Activated CD8-positive, alpha-beta memory T cell treated with anti-CD3 and anti-CD28 coated beads, Interleukin-2, amount 50 U/mL, for 24 hours (primary cell): Measurements from ENCODE around the gene GRK2.
"Not testable (repeated sequence)": the region's sequence is repeated elsewhere in the genome, so short reads cannot be mapped to it uniquely, and the experiment has no call there.

Source experiments
- DNase-seq: peaks from one replicate; pipeline ENCODE4 v3.0.0-alpha.2; 2020; ENCODE audit errors: extremely low read depth

Gene GRK2

DNA sequence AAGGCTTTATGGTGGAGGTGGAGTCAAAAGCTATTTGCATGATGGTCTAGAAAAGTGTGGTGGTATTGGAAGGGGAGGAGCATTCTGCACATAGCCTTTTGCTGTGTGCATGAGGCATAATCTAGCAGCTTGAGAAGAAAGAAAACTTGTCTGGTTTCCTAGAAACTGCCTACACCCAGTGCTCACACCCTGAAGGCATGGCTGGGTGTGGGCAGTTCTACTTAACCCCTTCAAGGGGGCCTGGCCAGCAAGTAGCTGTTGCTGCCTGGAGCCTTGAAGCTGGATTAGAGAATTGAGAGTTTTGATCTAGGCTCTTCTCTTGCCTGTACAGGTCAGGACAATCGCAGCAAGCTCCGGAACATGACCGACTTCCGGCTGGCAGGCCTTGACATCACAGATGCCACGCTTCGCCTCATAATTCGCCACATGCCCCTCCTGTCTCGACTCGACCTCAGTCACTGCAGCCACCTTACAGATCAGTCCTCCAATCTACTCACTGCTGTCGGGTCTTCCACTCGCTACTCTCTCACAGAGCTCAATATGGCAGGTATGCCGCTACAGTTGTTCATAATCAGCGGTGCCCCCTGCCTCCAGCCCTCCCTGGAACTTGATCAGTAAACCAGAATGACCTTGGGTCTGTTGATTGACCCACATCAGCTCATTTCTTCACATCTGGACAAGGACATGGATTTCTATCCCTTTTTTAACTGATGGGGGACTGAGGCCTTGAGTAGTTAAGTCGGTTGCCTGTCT is 12.2 kb upstream of the GRK2 start:
- DNase-seq, result no peak

DNA sequence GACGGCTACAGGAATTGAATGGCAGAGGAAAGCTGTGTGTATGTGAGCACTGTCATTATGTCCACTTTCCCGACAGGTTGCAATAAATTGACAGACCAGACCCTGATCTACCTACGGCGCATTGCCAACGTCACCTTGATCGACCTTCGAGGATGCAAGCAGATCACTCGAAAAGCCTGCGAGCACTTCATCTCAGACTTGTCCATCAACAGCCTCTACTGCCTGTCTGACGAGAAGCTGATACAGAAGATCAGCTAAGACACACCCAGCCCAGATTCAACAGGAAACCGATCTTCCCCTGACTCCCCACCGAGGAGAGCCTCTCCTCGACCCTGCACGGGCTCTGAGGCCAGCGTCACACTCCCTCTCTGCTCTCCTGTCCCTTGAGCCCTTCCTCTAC is 11.5 kb upstream of the GRK2 start:
- no peak for DNase-seq

DNA sequence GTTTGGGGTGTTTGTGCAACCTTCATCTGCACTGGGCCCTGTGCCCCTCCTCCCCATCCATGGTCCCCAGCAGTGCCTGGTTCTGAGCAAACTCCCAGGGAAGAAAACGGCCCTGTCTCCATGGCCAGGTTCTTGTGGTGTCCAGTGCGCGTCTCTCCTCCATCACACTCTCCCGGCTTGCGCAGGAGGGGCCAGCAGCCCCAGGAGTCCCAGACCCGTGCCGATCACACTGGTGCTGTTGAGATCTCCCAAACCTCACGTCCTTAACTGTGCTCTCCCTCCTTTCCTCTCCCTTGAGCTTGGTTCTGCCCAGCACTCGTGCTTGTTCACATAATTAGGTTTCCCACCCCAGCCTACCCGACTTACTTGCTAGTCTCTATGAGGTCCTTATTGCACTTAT is 10.9 kb upstream of the GRK2 start:
- no peak for DNase-seq

DNA sequence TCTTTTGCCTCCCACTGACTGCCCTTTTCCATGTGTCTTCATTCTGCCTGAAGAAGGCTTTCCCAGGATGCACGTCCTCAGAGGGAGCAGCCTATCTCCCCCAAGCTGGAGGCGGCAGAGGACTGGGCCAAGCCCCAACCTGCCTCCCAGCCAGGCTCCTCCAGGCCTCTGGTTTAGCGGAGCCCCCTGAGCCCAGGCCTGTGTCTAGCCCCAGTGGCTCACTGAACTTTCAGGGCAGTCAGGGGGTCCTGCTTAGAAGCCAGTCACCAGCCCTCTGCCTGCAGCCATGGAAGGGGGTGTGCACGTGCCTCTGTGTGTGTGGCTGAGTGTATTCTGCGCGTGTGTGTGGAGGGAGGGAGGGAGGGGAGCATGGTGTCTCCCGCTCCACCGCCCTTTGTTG is 10.4 kb upstream of the GRK2 start:
- DNase-seq, result no peak

DNA sequence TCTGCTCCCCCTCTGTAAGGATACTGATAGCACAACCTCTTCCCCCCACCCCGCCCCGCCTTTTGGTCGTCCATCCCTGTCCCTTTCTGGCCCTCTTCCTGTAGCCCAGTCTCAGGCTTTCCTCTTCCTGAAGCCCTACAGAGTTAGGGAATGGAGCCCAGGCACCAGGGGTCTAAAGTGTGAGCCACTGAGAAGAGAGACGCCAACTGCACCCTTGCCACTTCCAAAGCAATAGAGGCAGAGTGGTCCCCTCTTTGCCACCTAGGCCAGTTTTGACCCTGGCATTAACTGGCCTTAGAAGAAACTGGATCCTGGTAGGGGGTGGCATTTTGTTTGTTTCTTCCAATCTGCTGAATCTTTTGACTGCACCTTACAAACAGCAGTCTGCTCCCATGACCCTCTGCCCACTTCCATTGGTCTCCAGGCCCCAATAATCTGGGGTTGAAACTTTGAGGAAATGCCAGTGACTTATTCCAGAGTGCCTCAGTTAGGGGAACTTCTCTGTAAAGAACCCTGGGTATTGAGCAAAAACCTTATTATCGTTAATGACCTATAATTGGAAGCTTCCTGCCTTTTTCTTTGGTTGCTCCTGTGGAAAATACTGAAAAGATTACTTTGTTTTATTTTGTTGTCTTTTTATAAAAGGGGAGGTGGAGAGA is 9.7 kb upstream of the GRK2 start:
- no peak for DNase-seq

DNA sequence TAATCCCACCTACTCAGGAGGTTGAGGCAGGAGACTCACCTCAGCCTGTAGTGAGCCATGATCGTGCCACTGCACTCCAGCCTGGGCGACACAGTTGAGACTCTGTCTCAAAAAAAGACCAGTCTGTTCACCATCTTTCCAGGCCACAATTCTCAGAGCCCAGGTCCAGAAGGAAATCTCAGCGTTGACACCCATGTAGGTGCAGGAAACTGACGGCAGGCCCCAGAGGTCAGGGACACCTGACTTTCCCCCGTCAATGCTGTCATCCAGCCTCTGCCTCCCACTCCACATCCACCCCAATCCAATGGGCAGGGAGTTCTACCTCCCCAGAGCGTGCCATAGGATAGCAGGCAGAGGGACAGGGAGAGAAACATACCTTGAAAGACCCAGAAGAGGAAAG is 5.9 kb upstream of the GRK2 start:
- no peak for DNase-seq

DNA sequence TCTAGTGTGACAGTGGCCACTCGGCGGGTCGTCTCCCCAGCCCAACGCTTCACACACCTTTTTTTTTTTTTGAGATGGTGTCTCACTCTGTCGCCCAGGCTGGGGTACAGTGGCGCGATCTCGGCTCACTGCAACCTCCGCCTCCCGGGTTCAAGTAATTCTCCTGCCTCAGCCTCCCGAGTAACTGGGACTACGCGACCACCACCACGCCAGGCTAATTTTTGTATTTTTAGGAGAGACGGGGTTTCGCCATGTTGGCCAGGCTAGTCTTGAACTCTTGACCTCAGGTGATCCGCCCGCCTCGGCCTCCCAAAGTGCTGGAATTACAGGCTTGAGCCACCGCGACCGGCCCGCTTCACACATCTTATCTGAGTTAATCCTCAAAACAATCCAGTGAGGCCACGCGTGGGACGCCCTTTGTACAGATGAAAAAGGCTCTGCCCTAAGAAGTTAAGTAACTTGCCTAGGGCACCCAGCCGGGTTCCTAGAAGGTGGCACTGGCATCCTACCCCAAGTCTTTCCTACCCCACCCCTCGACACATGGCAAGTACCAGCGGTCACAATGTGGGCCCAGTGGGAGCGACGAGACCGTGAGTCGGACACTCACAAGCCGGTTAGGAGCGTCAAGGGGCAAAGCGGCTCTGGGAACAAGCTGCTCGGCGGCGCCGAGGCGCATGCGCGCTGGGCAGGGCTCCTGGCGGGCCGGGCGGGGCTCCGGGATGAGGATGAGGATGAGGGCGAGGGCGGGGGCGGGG is 5.2 kb upstream of the GRK2 start:
- not testable (repeated sequence) for DNase-seq

DNA sequence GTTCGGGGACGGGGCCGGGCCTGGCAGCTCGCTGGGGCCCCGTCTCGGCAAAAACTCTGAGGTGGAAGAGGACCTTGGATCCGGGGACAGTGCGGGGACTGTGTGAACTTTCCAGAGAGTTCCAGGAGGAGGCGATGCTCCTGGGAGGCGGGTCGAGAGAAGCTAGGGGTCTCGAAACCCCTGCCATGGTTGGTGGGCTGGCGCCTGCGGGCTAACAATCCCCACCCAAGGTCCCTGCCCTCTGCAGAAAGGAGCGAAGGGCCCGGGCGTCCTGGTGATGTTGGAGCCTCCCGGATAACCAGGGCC is 4.7 kb upstream of the GRK2 start:
- no peak for DNase-seq

DNA sequence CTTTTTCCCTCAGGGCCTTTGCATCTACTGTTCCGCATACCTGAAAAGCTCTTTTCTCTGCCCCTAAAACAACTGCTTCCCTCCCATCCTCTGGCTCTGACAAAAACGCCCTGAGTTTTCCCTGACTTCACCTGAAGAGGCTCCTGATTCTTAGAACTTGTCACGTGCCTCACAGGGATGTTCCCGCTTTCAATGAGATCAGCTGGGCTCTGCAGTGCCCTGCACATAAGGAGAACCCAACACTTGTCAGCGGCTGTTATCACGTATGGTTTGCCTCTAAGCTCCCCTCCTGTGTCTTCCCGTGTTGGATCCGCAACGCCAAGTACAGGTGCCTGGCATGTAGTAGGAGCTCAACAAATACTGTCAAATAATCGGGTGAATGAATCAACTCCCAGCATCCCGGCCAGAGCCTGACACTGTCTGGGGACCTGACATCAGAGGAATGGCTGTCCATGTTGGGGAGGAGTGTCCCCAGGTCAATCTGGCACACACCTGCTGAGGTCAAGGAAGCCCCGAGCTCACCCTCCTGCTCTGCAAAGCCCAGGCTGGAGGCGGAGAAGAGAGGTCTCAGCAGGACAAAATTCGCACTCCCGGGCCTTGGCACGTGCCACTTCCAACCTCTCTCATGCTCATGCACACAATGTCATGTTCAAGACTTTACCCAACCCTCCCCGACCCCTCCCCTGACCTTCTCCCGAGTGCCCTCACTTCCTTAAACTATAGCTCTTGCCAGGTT is 4.2 kb upstream of the GRK2 start:
- DNase-seq, result no peak

DNA sequence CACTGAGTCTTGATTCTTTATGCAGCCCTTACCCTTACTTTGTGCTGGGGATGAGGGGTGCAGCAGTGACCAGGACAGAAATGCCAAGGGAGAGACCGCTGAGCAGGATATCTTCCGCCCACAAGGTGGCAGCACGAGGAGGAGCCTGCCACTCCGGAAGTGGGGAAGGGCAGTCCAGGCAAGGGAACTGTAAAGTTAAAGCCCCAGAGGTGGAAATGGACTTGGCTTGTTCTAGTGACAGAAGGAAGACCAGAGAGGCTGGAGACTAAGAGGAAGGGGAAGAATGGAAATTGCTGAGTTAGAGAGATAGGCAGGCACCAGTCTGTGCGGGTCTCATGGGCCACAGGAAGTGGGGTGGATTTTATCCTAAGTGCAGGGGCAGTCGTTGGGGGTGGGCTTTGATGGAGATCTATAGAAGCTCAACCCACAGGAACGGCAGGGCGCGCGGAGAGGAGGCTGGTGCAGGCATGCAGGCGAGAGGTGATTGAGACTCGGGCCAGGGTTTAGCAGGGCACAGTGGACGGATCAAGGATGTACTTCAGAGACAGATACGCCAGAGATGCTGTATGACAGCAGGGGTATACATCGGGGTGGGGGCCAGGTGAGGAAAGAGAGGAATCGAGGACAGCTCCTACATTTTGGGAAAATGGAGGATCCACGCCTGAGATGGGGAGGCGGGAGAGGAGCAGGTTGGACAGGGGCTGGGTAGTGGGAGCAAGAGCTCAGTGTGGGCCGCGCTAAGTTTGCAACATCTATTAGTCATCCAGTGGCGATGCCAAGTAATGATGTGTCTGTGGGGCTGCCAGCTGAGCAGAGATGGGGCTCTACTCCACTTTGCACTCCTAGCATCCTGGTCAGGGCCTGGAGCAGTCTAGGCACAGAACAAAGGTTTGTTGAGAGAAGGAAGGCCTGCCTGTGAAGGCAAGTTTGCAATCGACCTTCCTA is 3.3 kb upstream of the GRK2 start:
- no peak for DNase-seq

DNA sequence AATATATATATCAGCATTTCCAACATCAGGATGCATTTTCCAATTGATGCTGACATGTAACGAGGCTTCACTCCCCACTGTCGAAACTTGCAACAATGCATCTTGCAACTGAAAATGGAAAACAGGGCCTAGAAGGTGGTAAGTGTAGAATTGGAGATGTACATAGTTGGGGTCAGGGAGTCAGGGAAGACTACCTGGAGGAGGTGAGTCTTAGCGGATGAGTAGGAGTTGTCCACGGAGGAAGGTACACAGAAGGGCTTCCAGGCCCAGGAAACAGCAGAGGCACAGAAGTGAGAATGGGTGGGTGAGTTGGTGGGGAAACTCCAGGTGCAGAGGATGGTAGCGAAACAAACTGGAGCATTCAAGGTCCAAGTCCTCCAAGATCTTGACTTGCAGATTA is 2.0 kb upstream of the GRK2 start:
- DNase-seq, result no peak

DNA sequence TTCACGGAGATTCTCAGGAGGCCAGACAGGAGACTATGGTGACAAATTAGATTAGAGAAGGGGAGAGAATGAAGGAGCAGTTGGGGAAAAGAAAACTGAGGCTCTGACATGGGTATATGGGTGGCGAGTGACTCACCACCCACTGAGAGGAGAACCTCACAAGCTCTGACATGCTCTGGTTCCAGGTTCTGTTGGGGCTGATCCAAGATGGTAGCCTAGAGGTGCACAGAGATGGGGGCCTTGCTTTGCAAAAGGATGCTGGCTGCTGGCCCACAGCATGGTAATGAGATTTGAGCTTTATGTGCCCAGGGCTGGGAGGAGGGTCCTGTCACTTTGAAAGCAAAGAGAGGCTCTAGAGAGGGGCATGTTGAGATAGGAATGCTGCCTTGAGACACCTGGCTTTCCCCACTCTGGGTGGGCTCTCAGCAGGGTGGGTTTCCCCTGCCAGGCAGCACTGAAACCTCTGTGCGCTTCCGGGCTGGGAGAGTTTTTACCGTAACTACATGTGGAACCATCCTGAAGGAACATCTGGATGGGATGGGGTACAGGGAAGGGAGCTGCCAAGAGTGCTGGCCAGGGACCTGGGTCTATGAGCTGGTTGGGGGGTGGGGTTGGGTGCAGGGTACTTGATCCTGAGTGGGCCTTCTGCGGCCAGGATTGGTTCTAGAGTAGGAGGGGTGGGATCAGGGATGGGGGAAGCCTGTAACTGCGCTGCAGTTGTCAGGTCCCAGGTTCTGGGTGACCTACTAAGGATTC is 1.2 kb upstream of the GRK2 start:
- no peak for DNase-seq

DNA sequence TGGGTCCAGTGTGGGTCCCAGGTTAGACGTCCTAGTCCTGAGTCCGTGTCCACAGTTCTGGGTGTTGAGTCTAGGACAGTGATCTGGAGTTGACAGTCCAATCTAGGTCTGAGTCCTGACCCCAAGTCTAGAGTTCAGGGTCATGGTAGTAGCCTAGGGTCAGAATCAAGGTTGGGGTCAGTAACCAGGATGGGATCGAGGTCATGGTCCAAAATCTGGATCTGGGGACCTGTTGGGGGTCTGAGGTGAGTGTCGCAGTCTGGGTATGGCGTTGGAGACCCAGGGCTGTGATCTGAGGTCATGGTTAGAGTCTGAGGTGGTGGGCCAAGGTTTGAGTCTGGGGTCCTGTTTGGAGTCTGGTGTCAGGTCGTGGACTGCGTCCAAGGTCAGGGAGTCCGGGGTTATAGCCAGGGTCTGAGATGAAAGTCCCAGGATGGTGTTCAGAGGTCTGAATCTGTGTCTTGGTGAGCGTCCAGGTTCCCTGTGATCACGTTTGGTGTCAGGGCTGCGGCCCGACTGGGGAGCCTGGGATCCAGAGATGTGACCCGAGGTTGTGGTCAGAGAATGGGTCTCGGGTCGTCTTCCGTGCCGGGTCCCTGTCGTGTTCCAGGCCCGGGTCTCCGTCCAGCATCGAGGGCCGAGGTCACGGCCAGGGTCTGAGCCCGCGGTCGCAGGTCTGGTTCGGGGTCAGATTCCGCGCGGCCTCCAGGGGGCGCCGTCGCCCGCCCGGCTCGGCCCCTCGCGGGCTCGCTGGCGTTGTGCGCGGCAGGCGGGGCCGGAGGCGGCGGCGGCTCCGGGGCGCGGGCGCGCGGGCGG is 432 bp upstream of the GRK2 start:
- DNase-seq, result no peak

DNA sequence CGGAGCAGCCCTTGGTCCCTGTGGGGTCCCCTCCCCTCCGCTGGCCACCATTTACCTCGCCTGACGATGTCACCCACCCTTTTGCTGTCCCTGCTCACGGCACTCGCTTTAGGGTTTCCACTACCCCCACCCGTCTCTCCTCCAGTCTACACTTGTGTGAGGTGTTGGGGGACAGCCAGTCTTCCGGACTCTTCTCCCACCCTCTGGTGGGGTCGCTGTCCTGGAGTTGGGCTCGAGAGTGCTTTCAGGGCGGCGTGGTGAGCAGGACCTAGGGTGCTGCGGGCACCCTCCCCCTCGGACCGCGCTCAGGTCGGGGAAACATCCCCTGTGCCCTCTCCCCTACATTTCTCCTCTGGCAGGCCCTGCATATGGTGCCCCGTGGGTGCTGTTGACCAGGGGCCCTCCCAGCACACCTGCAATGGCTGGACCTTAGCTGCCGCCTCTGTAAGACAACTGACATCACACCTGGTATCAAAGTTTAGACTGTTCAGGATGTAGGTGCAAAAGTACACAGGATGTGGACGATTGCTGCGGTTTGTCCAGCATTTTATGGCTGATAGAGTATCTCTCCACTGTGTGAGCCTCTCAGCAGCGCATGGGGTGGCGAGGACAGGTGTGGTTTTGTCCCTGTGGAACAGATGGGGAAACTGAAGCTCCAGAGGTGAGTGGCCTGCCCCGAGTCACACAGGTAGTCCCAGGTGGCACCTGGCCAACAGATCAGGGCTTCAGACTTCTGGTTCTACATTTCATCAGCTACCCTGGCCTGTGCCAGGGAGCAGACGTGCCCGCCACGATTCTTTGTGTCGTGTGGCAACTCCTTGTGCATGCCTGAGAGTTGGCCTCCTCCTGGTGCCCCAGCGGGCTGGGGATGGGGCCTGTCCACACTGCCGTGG is 1.2 kb downstream of the GRK2 start:
- no peak for DNase-seq

DNA sequence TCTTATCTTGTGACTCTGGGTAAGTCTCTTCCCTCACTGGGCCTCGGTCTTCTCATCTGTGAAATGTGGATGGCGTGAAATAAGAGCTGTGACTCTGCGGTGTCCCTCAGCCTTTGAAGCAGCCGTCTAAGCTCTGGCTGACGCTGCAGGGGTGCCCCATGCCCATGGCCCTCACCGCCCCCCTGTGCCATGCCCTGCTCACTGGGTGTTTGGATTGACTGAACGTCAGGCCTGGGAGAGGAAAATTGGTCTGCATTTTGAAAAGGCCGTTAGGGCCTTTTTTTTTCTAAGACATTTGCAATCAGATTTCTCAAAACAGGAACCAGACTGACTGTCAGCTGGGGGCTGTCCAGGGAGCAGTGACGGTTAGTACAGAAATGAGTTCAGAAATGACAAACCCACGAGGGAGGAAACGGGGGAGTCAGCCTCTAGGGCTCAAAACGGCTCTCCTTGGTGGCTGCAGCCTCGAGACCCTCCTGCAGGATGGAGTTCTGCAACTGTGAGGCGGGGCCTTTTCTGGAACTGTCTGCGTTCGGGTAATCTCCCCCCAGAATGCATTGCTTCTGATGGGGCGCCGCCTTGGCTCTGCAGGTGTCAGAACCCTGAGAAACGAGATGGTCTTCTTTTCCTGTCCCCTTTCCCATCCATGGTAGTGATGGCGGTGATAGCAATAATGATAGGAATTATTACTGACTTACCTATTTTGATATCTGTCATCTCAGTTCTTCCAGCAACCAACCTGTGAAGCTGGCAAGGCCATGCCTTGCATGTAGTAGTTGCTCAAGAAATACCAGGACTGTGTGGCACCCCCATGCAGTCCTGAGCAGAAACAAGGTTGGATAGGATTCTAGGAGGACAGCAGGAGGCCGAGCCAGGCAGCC is 2.0 kb downstream of the GRK2 start:
- DNase-seq, result no peak

DNA sequence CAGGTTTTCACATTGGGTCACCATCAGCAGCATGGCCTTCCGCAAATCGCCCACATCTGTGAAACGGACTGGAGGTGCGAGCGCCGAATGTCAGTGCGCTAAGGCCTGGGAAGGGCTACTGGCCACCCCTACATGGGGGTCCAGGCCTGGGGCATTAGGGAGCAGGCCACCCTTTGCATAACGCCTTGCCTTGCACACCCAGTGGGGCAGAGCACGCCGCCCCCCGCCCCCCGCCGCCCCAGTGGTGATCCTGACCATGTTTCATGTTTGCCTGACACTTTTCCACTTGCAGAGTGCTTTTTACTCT is 2.6 kb downstream of the GRK2 start:
- DNase-seq, result no peak

DNA sequence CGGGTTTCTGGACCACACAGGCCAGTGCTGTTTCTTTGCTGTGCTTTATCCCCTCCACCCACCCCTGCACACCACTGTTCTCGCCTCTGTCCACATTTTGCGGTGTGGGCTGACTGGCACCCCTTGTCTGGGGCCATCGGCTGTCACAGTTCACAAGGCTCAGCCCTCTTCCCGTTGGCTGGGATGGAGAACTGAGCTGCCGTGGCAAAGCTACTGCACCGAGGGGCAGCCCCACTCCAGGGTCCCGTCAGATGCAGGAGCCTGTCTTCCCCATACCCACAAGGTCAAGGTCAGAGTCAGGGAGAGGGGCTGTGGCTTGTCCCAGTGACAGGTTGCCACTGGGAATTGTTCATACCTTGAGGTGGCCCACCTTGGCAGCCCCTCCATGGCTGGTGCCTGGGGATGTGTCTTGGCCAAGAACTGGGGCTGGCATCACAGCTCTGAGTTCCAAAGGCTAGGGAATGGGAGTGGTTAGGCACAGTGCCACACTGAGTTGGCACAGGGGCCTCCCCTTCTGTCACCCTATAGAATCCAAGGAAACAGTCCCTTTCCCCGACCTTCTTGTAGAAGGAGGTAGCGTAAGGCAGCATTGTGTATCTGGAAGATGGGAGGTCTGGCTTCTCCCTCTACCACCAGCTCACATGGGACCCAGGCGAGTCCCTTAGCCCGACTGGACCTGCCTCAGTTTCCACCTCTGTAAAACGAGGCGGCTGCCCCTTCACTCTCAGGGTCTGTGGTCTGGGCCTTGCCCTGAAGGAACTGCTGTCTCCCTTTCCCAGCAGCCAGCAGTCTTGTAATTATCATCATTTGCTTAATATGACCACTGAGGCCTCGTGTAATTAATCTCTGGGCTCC is 3.4 kb downstream of the GRK2 start:
- no peak for DNase-seq
